Hepatocyte (in vitro differentiated cells): Measurements from ENCODE around the gene PXDN.
"Not testable (repeated sequence)": the region's sequence is repeated elsewhere in the genome, so short reads cannot be mapped to it uniquely, and the experiment has no call there.

Experiments used
- CTCF ChIP-seq: fragments of 200-600 bp; sonication (generic); IDR thresholded peaks from 2 replicates; pipeline ENCODE4 v1.5.1; 2016; ENCODE audit warnings: antibody characterized with exemption, mild to moderate bottlenecking; ENCODE audit not compliant: poor library complexity
- EZH2 ChIP-seq: fragments of 200-600 bp; sonication (generic); IDR thresholded peaks from 2 replicates; pipeline ENCODE4 v1.6.1; 2016; ENCODE audit warnings: antibody characterized with exemption, mild to moderate bottlenecking, borderline replicate concordance

- TF ChIP-seq CTCF, EZH2: not testable (repeated sequence)
These were observed 64.8 kb downstream of the PXDN start for GRCh38 chr2:1679488-1680039.
